HG02970 (cell line): ENCODE results near the gene CALML6.

Source experiments
- ATAC-seq: cut with Tn5 transposase; IDR thresholded peaks from one replicate; pipeline ENCODE4 v1.9.1; 2021; ENCODE audit warnings: mild to moderate bottlenecking, moderate library complexity, moderate number of reproducible peaks; ENCODE audit not compliant: unreplicated experiment, low FRiP score

CALML6 gene

GRCh38 chr1:1941211-1941841 lies 26.3 kb downstream of the CALML6 start:
- no peak for ATAC-seq

- ATAC-seq: no peak
Observed at GRCh38 chr1:1941868-1942752, 27.1 kb downstream of the CALML6 start.

- no peak for ATAC-seq
Observed at GRCh38 chr1:1942753-1943656, 27.9 kb downstream of the CALML6 start.

- ATAC-seq: no peak
Observed at GRCh38 chr1:1943834-1944570, 28.9 kb downstream of the CALML6 start.

GRCh38 chr1:1945782-1946393 lies 30.8 kb downstream of the CALML6 start:
- ATAC-seq: no peak

GRCh38 chr1:1946540-1946939 lies 31.5 kb downstream of the CALML6 start:
- ATAC-seq: no peak

- no peak for ATAC-seq
Observed at GRCh38 chr1:1947493-1947892, 32.4 kb downstream of the CALML6 start.

- no peak for ATAC-seq
Observed at GRCh38 chr1:1948783-1949182, 33.7 kb downstream of the CALML6 start.

GRCh38 chr1:1950940-1951339 lies 35.9 kb downstream of the CALML6 start:
- no peak for ATAC-seq

- no peak for ATAC-seq
Observed at GRCh38 chr1:1954015-1954414, 39.0 kb downstream of the CALML6 start.

- ATAC-seq: no peak
Observed at GRCh38 chr1:1954831-1955441, 39.9 kb downstream of the CALML6 start.

GRCh38 chr1:1955621-1956094 lies 40.6 kb downstream of the CALML6 start:
- no peak for ATAC-seq

- ATAC-seq: no peak
Observed at GRCh38 chr1:1956101-1956500, 41.0 kb downstream of the CALML6 start.

GRCh38 chr1:1956586-1957532 lies 41.8 kb downstream of the CALML6 start:
- no peak for ATAC-seq

GRCh38 chr1:1957533-1957961 lies 42.5 kb downstream of the CALML6 start:
- ATAC-seq: no peak

GRCh38 chr1:1958071-1958541 lies 43.0 kb downstream of the CALML6 start:
- ATAC-seq: no peak

GRCh38 chr1:1959459-1959839 lies 44.4 kb downstream of the CALML6 start:
- ATAC-seq: no peak
